Activated T-helper 1 cell treated with Interleukin-2 at 50 U/mL for 16 hours (primary cell): ENCODE results near the gene ZBTB21.

Experiments
- DNase-seq: peaks from one replicate; pipeline ENCODE4 v3.0.0-alpha.2; 2020; ENCODE audit warnings: low read depth

ZBTB21 gene

DNA sequence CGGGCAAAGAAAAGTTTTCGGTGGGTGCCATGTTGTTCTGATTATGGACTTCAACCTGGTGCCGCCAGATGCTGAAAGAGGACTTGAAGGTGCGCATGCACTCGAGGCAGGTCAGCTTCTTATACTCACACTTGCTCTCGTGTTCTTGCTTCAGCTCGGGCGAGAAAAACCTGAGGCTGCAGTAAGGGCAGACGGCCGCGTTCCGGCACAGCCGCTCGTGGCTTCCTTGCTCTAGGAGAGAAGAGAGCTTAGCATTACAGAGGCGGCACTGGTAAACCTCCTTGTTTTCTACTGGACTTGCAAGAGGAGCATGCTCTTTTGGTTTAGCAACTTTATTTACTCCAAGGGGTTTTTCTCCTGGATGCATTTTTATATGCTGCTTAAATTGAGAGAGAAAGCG lies 18.5 kb downstream of the ZBTB21 start:
- no peak for DNase-seq

DNA sequence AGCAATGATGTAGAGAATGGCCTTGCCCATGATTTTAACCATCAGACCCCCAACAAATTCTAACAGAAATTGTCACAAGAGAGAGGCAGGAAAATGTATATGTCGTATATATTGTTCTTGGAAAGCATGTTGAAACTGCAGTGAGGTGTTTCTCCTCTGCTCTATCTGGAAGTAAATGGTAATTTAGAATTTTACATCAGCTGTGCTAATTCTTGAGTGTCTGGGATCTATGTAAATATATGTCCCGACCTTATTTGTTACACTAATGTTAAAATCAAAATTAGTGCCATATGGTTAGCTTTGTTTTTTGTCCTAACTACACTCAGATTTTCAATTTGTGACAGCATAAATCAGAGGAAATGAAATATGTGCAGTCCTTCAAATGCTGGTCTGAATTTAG lies 20.5 kb downstream of the ZBTB21 start:
- no peak for DNase-seq

DNA sequence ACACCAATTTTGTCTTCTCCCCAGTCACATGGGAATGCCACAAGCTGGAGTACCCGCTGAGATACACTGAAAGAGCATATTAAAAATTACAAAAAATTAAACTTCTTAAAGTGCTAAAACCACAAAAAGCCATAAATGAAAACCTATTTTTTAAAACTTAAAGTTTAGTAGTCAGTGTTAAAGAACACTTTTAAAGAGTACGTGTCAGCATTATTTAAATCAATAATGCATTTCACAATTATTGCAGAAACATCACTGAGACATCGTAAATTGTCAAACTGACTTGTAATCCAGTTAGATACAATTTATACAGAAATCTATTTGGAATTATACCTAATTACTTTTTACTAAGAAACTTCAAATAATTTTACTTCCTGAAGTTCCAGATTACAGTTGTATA lies 22.9 kb downstream of the ZBTB21 start:
- no peak for DNase-seq

DNA sequence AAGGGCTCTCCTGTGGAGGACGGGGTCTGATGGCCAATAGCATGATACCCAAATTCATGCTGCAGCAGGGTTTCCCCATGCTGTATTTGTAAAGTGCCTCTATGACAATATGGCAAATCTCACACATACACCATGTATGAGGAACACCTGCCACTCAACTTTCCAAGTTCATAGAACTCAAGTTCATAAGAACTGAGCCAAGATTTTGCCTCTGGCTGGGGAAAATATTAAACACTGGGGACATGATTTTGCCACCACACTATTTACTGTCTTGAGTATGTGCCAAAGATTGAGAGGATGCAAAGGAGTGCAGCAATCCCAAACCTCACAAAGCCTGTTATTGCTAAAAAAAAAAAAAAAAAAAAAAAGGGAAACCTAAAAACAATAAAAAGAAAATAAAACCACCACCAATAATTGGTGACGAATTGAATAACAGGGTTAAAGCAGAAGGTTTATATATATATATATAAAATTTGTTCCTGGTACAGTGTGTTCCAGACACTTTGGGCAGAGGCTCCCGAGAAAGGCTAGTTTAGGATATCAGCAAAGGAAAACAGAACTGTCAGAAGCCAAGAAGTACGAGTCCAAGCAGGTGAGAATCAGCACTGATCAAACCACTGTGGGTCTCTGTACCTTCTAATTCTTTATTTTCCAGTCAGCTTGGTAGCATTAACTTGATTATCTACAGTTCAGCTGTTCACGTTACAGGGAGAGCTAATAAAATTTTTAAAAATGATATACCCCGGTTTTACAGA lies 24.3 kb downstream of the ZBTB21 start:
- DNase-seq = no peak

DNA sequence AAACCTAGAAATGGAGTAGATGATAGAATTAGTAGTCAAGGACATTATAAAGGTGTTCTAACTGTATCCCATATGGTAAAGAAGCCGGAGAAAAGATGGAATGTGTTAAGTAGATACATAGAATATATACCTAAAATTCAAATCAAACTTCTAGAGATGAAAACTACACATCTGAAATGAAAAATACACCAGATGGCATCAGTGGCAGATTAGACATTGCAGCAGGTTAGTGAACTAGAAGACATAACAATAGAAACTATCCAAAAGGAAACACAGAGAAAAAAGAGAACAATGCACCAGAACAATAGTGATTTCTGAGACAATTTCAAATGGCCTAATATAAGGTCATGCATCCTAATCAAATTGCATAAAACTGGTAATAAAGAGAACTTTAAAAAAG lies 26.9 kb downstream of the ZBTB21 start:
- DNase-seq = no peak

DNA sequence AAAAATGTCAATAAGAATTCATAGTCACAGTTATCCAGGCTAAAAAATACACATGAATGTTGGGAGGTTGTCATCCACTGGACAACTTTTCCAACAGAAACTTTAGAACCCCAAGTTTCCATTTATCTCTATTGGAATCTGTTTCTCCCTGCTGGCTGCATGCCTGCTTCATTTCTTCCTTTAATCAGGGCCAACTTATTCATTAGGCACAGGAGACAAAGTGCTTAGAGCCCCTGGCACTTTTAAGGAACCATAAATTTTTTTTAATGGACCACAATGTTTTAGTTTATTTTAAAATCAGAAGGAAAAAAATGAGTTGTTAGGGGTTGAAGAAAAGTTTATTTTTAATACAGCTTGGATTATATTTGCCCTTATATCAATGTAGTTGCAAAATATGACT lies 29.6 kb downstream of the ZBTB21 start:
- no peak for DNase-seq

DNA sequence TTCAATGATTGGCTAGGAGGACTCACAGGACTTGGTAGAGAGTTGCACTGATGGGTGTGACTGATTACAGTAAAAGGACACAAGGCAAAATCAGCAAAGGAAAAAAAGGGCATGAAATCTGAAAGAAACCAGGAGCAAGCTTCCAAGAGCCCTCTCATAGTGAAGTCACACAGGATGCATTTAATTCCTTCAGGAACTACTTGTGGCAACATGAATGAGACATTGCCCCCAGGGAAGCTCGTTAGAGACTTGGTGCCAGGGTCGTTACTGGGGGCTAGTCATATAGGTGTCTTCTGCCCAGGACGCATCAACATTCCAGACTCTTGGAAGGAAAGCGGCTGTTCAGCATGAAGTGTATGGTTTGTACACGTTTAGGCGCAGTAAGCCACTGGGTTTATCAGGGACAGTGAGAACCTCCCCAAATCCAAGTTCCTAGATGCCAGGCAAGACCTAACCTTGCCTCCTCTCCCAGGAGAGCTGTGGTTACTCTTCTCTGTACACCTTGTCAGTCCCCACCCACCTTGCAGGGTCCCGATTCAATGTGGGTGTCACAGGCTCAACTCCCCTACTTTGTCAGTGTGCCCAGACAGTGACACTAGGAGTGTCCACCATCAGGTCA lies 30.3 kb downstream of the ZBTB21 start:
- no peak for DNase-seq

DNA sequence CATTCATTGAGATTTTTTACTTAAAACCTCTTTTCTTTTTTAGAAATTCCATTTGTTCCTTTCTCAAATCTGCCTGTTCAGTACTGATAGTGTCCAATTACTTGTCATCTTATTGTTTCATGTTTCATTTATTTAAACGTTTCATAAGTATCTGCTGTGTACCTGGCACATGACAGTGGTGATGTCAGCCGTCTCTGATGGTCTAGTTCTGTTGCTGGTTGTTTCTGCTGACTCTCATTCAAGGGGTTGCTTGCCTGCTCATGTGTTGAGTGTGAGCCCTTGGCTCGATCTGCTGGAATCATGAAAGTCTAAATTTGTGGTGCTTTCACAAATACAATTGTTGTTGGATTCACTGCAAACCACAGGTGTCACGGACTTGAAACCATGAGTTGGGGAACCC lies 30.8 kb downstream of the ZBTB21 start:
- no peak for DNase-seq

DNA sequence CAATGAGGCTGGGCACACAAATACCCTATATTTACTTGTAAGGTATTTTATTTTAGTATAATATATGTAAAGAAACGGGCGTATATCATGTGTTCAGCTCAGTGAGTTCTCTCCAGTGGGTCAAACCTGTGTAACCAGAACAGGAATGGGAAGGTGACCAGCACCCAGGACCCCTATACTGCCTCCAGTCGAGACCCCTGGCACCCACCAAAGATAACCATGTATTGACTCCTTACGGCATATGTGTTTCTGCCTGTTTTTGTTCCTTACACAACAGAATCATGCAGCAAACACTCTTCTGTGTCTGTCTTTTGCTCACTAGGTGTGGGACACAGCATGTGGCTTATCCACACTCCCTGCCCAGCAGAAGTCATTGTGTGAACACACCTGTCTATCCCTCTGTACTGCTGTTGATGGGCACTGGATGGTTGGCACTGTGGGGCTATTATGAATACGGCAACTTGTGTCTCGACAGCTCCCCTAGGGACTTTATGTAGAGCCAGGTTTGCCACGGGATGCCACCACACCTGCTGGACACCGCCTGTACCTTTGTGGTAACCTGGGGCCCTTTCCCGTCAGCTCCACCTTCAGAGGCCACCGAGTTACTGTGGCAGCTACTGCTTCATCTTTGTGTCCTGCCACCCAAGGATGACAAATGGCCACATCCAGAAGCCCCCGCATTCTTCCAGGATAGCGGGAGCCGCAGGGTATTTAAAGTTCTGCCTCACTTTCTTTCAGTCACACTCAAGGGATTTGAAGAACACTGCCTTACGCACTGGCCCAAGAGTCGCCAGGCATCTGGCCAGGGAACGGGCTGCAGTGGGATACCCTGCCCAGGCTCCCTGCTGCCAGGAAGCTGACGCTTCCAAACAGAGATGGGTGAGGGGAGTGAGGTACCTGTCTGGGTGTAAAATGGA lies 32.9 kb downstream of the ZBTB21 start:
- DNase-seq = no peak

DNA sequence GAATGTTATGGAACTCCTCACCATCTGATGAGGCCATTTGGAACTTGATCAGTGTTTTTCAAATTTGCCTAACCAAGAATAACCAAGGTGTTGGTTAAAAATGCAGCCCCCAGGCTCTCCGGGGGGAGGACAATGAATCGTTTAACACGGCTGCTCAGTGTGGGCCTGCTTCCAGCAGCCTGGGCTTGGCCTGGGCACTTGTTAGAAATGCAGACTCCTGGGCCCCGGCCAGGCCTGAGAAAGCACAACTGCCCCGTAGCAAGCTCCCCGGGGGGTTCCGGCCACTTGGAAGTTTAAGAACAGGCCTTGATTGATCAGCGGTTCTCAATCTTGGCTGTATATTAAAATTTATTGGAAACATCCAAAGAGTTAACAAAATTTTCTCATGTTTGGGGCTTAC lies 33.5 kb downstream of the ZBTB21 start:
- no peak for DNase-seq

DNA sequence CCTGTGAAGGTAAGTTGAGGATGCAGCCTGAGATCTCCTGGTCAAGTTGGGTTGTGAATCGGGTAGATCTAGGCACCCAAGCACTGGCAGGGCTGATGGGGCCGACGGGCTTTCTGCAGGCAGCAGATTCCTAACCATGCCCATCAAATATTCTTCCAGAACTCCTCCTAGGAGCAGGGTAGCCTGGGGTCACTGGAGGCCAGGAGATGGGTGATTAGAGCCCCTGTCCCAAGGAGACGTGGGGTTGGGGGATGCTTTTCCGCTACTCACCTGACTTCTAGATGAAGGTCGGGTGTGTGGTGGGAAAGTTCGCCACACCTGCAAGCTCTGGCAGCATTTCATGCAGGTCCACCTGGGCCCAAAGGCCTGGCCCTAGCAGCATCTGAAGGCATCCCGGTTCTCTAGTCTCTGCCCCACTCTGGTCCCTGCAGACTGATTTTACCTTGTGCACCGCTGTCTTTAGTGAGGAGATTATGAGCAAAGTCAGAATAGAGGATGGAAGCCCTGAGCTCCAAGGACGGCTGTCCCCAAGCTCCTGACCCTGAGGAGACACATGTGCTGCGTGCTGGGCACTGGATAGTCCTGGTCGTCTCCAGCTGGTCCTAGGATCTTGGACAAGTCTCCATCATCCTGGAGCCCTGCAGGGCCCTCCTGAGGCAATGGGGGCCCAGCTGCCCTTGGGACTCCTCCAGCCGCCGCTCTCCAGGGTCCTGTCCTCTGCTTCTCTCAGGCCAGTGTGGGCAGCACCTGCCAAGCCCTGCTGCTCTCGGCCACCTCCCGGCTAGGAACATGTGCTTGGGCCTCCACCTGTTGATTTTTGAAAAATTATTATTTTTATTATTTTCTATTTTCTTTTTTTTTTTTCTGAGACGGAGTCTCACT lies 34.5 kb downstream of the ZBTB21 start:
- no peak for DNase-seq

DNA sequence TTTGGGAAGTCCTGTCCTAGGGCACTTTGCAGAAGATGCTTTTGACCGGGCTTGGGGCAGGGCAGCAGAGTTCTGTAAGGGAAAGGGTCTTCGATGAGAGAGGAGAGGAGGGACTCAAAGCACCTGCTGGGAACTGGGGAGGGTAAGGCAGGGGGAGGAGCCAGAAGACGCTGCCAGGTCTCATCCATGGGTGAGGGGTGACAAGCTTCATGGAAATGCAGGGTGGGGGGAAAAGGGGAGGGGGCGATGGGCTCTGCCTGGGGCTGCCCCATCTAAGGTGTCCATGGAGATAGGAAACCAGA lies 35.5 kb downstream of the ZBTB21 start:
- DNase-seq = no peak

DNA sequence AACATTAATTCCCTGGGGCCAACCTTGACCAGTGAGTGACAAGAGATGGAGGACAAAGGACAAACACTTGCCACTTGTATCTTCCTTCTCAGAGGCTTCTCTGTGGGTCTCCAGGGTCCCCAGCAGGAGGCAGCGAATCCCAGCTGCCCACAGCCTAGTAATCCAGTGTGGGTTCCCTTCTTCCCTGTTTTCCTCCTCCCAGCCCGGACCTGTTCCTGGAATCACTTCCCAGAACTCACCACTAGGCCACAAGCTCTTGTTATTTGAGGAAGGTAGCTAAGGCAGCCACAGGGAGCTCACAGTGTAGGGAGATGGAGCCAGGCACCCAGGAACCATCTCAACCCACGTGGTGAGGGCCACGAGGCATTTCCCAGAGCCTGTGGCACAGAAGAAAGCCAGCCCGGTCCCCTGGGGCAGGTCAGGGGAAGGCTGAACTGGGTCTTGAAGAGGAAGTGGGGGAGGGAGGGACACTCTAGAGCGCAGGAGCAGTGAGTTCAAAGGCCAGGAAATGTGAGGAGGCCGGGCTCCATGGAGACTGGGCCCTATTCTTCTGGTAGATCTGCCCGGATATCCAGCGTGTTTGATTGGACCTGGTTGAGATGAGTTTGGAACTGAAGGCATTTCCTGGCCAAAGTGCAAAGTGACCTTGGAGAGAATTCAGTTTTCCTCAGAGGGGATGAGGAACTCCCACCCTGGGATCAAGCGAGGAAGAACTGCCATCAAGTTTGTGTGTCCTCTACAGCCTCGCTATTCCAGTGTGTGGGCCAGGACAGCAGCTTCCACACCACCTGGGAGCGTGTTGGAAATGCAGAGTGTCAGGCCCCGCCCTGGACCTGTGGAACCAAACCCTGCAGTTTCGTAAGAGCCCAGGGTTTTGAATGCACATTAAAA lies 36.1 kb downstream of the ZBTB21 start:
- no peak for DNase-seq

DNA sequence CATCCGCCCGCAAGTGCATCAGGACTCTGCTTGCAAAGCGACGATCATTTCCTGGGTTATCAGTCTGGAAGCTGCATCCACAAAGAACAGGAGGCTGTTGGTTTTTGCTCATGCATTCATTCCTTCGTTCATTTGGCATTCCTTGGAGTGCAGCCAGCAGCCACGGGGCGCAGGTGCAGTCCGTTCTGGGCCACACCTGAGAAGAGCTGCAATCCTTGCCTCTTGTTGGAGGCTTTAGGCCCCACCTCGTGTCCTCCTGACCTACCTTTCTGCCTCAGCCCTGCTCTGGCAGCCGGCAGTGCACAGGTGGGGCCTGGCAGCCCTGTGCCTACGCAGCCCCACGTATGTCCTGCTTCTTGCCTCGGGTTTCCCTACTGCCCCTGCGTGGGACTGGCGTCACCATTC lies 36.7 kb downstream of the ZBTB21 start:
- DNase-seq = no peak

DNA sequence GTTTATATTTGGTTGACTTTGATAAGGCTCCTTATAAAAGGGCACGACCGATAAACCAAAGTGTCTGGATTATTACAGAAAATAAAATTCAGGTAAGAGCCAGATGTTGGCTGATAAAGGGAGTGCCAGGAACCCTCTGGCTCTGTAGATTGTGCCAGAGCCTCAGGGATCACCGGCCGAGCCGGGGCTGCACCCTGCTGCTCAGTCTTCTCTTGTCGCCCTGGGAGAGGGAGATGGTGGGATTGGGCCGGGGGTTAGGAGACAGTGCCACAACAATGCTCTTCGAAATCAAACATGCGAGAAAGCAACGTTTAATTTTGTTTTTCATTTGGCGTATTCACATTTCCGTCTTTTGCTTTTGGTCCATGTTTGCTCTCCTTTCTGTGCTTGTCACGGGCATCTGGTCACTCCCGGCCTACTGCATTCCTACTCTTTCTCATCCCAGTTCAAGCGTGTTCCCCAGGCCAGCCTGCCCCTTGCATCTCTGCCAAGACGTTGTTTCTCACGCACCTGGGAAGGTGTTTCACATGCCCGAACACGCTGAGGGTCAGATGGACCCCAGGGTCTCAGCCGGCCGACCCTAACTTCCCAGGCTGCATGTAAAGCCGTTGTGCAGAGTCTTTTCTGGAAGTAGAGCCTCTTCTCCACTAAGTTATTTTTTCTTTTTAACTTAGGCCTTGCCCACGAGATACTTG lies 37.5 kb downstream of the ZBTB21 start:
- DNase-seq = no peak

DNA sequence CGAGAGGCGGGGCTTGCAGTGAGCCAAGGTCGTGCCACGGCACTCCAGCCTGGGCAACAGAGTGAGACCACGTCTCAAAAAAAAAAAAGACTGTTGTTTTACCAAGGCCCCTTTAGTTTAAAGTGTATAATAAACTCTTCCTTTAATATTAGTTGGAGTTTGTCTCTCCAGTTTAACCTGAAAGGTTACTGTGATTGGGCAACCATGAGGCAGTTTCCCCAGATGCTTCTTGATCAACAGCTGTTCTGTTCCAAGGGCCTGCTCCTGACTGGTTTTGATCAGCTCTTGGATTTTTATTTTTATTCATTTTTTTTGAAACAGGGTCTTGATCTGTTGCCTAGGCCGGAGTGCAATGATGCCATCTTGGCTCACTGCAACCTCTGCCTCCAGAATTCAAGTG lies 38.3 kb downstream of the ZBTB21 start:
- DNase-seq = no peak

DNA sequence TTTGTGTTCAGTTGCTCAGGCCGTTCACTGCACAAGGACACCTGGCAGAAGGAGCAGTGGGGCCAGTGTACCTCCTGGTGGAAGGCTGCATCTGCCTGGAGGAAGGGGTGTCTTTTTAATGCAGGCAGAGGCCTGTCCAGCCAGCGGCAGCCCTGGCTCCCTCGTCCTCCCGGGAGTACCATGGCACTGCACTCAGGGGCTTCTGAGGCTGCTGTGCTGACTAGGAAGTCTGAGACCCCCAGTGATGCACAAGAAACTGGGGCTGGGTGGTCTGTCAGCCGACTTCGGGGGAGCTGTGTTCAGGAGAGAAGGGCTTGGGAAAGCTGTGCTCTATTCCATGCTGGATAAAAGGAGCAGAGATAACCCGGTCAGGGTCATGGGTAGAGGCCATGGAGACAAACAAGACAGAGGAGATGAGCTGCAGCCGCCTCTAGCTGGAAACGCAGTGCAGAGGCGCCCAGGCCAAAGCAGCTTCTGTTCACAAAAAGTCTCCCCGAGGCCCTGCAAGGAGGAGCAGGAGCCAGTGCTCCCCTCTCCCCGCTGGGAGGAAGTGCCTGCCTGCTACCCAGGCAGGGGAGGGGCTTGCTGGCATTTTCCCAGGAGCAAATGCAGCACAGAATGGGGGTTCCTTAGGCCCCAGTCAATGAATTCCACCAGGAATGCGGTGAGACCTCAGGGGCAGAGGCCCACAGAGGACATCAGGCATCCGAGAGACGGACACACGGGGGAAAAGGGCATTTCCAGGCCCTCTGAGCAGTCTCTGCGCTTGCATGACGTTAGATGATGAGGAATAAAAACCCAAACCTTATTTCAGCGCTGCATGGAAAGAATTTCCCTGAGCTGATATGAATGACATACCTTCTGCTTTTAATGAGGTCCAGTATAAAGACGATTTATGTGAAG lies 39.2 kb downstream of the ZBTB21 start:
- DNase-seq = no peak

DNA sequence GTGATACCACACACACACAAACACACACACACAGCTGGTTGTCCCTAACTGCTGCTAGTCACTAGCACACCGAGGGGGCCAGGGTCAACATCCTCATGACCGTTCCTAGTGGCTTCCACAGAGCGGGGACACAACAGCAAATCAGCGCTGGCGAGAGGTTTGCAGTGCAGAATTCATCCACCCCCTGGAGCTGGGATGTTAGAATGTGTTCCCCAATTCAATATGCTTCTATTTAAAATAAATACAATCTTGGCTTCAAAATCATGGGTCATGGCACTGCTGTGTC lies 40.1 kb downstream of the ZBTB21 start:
- DNase-seq = no peak

DNA sequence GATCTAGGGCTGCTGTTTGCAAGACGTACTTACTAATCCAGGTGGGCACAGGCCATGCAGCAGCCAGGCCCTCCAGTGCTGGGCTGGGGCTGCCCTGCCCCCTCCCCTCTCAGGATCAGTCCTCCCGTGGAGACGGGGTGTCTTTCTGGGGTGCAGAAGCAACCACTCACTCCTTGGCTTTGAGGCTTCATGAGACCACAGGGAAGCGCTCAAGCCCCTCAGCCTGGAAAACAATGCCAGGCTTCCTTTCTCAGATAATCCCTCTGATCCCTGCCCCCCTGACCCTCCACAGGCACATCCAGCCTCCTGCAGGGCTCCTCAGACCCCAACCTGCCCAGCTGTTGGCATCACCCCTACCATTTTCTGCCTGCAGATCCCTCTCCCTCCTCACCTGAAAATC lies 42.5 kb downstream of the ZBTB21 start:
- no peak for DNase-seq
